HG02943 (cell line): ENCODE data around the gene RELN.

ENCODE experiments used
- ATAC-seq: cut with Tn5 transposase; IDR thresholded peaks from one replicate; pipeline ENCODE4 v1.9.1; 2021; ENCODE audit warnings: mild to moderate bottlenecking, low read depth, moderate library complexity; ENCODE audit not compliant: unreplicated experiment

RELN gene

GRCh38 chr7:103991406-103991805 is 1.9 kb upstream of the RELN start:
- no peak for ATAC-seq

DNA sequence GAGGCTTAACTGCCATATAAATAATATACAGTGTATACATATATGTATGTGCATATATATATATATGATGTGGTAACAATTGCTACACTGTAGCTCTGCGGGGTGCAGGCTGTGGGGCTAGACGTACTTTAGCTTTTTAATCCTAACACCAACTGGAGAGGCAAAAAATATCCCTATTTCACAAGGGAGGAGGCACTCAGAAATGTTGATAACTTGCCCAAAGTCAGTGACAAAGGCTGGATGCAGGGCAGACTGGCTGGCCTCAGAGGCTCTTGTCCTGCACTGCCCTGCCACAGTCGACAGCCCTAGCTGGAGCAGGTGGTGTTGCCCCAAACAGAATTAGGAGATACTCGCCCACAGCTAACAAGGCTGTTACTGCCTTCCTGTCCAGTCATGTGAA is 1.5 kb upstream of the RELN start:
- no peak for ATAC-seq

GRCh38 chr7:103989785-103990767 is 618 bp upstream of the RELN start:
- no peak for ATAC-seq

DNA sequence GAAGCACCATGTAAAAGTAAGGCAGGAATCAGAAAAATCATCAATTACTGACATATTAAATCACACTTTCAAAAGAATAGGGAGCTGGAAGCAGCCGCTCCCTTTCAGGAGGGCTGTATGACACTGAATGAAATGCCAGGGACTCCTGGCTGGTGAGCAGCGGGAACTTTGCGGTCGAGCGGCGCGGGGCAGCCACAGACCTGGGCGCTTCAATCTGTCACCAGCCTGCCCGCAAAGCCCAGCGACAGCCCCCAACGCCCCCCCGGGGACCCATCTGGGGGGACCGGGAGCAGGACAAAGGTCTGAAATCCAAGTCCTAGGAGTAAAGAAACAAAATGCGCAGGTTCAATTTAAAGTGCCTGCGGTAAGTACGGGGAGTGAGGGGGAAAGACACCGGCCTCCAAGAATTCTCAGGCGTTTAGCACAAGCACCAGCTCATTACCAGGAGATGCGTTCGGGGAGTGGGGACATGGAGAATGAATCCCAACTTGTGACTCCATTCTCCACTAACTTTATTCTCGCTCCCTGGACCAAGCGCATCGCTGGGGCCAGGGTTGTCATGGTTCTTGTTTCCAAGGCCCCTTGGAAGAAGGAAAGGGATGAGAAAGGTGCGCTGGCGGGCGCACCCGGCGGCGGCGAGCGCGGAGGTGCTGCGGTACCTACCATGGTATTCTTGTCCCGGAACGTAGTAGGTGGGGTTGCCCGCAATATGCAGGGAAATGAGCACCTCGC is 824 bp downstream of the RELN start:
- no peak for ATAC-seq

GRCh38 chr7:103987451-103987850 is 2.0 kb downstream of the RELN start:
- ATAC-seq = no peak

- no peak for ATAC-seq
Measured at GRCh38 chr7:103985565-103986126, 3.8 kb downstream of the RELN start.

DNA sequence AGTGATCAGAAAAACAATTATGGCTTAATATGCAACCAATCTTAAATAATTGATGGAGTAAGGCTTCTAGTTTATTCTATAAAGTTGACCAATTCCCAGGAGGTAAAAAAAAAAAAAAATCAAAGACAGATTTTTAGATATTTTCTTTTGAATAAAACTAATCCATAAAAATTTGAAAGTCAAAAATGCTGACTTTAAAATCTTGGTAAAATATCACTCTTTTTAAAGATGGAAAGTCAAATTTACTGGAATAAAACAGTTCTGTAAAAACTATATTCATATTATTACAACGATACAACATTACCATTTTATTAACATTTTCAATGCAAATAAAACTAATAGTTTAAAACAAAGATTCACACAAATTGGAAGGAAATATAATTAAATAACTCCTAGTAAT is 5.4 kb downstream of the RELN start:
- no peak for ATAC-seq

GRCh38 chr7:103983201-103983977 is 6.1 kb downstream of the RELN start:
- no peak for ATAC-seq

DNA sequence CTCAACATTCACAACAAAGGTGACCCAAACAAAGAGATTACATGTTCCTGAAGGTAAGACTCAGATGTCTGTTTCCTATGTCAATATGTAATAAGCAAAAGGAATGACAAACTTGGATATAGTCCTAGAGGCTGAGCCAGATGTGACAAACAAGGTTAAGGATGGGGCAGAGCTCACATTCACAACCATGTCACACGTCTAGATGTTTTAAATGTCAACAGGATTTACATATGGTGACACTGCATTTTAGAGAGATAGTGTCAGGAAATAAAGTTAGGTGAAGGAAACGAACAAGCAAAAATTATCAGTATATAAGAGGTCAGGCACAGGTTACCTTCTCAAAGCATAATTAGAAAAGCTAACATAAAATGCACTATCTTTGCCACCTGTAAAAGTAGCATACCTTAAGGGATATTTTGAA is 8.4 kb downstream of the RELN start:
- ATAC-seq = no peak

DNA sequence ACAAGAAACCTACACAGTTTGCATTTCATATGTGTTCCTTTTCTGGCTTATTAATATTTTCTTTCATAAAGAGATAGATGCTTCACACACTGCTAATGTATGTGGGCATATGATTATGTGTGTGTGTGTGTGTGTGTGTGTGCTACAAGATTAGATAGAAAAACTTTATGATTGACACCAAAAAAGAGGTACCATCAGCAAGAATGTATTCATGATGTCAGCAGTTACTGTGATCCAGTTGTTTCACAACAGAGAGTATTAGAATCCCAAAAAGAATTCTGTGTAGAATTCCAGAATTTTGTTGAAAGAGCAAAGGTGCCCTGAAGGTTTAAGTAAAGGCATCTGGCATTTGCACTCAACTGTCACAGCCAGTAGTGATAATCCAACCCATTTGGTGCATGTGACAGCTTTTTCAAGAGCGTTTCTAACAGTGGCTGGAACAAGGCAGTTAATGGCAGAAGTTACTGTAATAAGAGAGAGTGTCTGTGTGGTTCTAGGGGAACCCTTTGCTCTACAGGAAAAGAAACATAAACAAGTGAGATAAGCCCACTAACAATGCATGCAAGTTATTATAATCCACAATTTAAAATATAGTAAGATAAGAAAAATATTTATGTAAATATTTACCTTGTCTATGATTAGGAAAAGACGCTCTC is 16.6 kb downstream of the RELN start:
- ATAC-seq = no peak

GRCh38 chr7:103967401-103967800 is 22.1 kb downstream of the RELN start:
- ATAC-seq = no peak

- ATAC-seq = no peak
Measured at GRCh38 chr7:103966593-103967277, 22.7 kb downstream of the RELN start.

- ATAC-seq = no peak
Measured at GRCh38 chr7:103964269-103964668, 25.2 kb downstream of the RELN start.

DNA sequence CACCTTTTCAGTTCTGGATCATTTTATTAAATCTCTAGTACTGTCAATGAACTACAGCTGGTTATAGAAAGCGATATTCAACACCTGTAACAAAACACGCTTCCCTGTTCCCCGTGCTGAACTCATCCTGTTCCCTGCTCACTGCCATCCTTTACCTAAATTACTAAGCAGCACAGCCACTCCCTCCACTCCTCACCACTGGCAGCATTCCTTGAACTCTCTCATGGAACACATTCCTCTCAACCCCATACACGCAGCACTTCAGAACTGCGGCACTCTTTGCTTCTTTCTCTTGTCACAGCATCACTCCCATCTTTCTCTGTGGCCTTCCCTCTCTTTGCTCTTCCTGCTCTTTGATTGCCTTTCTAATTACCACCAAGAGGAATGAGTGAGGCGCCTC is 27.4 kb downstream of the RELN start:
- no peak for ATAC-seq

DNA sequence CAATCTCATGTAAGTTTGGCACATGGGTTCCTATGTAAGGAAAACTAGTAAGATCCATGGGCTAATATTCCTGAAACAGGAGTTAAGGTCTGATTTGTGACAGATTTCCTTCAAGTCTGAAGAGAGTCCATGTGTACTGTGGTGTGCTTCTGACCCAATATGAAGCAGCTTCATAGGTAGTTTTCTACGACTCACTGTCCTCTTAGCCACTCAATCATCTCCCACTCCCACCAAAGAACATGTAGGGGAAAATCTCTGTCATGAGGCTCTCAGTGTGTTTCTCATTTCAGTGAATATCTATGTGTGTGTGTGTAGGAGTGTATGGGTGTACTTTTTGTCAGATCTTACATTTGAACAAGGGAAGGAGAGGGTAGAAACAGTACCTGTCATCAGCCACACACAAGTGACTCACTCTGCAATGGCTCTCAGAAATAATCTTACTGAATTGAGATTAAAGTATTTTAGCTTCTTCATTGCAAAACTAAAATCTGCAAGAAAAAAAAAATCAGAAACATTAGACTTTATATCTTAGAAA is 31.1 kb downstream of the RELN start:
- ATAC-seq = no peak

DNA sequence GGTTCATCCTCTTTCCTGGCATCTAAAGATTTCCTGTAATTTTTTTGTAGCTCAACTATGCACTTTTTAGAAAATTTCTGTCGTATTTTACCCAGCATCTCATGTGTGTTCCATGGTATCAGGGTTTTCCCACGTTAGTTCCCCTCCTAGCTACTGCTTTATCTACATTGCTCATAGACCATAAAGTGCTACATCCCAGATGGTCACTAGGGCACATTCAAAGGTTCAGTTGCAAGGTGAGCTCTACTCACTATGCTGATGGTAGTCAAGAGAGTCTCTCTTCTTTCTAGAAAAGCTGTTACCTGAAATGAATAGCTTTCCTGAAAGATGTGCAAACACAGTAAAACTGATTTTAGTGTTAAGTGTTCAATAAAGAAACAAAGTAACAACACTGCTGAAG is 33.5 kb downstream of the RELN start:
- no peak for ATAC-seq

DNA sequence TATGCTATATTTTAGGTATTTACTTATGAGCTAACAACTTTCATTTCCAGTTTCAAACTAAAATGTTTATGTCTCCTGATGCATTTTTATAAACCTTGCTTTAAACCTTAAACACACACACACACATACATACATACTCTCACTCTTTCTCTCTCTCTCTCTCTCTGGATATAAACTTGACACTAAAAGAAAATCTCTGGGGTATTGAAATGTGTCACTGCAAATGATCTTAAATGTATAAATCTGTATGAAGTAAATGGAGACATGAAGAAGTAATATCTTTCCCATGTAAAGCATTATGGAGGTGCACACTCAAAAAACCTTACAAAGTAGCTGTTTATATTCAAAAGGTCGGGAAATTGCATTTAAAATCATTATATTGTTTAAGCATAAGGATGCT is 37.0 kb downstream of the RELN start:
- no peak for ATAC-seq

DNA sequence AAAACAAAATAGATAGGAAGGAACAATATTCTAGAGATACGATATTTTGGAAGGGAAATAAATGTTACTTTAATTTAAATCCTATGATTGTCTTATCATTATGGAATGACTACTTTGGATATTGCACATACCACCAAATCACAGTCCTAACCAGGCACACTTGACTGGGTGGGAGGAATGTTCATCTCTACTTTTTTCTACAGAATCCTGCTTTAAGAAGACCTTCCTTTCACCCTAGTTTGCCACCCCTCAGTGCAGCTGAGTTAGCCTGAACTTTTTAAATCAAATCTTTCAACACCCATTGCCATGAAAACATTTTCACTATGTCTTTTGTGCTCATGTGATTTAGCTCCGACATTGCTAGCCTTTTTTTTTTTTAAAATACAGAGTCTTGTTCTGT is 38.1 kb downstream of the RELN start:
- ATAC-seq = no peak

DNA sequence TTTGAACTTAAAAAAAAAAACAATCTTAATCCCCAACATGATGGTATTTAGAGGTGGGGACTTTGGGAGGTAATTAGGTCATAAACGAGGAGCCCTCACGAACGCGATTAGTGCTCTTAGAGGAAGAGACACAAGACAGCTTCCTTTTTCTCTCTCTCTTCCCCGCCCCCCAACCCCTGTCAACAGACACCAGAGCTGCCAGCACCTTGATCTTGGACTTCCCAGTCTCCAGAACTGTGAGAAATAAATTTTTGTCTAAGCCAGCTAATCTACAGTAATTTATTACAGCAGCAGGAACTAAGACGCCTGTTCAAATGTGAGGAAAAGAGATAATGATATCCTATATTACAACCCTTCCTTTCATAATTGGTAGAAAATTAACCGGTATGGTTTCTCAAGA is 40.1 kb downstream of the RELN start:
- no peak for ATAC-seq
